DMS53 treated with DMSO at 0.1 percent for 48 hours (cell line): ENCODE data around the gene ELF3.
"Not testable (repeated sequence)": the region's sequence is repeated elsewhere in the genome, so short reads cannot be mapped to it uniquely, and the experiment has no call there.

Experiments used
- DNase-seq: peaks from one replicate; lab custom pipeline; 2025; ENCODE audit not compliant: unreplicated experiment; lab: John Stamatoyannopoulos, UW

The ELF3 gene

GRCh38 chr1:202034149-202034682, 23.8 kb downstream of the ELF3 start:
- DNase-seq: no peak

GRCh38 chr1:202034683-202035462, 24.5 kb downstream of the ELF3 start:
- DNase-seq: peak; percentile 100

GRCh38 chr1:202036595-202037387, 26.4 kb downstream of the ELF3 start:
- no peak for DNase-seq

GRCh38 chr1:202037706-202038296, 27.4 kb downstream of the ELF3 start:
- DNase-seq: no peak

- DNase-seq: no peak
Measured at GRCh38 chr1:202038688-202039346, 28.4 kb downstream of the ELF3 start.

- peak; percentile 89 for DNase-seq
Measured at GRCh38 chr1:202045705-202046104, 35.3 kb downstream of the ELF3 start.

- peak; percentile 99 for DNase-seq
Measured at GRCh38 chr1:202046227-202046626, 35.8 kb downstream of the ELF3 start.

GRCh38 chr1:202046748-202047708, 36.6 kb downstream of the ELF3 start:
- DNase-seq: peak; percentile 98

- DNase-seq: no peak
Measured at GRCh38 chr1:202047977-202048376, 37.6 kb downstream of the ELF3 start.

- no peak for DNase-seq
Measured at GRCh38 chr1:202049129-202049528, 38.7 kb downstream of the ELF3 start.

GRCh38 chr1:202054094-202054493, 43.7 kb downstream of the ELF3 start:
- no peak for DNase-seq

- not testable (repeated sequence) for DNase-seq
Measured at GRCh38 chr1:202054673-202055072, 44.3 kb downstream of the ELF3 start.

- DNase-seq: peak; percentile 99
Measured at GRCh38 chr1:202056644-202057334, 46.4 kb downstream of the ELF3 start.

GRCh38 chr1:202057335-202057704, 46.9 kb downstream of the ELF3 start:
- DNase-seq: not testable (repeated sequence)

- peak; percentile 85 for DNase-seq
Measured at GRCh38 chr1:202058001-202058908, 47.9 kb downstream of the ELF3 start.

- DNase-seq: no peak
Measured at GRCh38 chr1:202061055-202061454, 50.7 kb downstream of the ELF3 start.

- DNase-seq: not testable (repeated sequence)
Measured at GRCh38 chr1:202061787-202062186, 51.4 kb downstream of the ELF3 start.

GRCh38 chr1:202062636-202063035, 52.2 kb downstream of the ELF3 start:
- DNase-seq: not testable (repeated sequence)
